Activated T-cell treated with anti-CD3 and anti-CD28 coated beads, Interleukin-2, amount 50 U/mL, for 48 hours (primary cell): ENCODE data around the gene ZNF746.
"Not testable (repeated sequence)": the region's sequence is repeated elsewhere in the genome, so short reads cannot be mapped to it uniquely, and the experiment has no call there.

Experiments
- DNase-seq, 2 experiments: peaks; one replicate each; pipeline ENCODE4 v3.0.0-alpha.2; 2020

Gene ZNF746

DNA sequence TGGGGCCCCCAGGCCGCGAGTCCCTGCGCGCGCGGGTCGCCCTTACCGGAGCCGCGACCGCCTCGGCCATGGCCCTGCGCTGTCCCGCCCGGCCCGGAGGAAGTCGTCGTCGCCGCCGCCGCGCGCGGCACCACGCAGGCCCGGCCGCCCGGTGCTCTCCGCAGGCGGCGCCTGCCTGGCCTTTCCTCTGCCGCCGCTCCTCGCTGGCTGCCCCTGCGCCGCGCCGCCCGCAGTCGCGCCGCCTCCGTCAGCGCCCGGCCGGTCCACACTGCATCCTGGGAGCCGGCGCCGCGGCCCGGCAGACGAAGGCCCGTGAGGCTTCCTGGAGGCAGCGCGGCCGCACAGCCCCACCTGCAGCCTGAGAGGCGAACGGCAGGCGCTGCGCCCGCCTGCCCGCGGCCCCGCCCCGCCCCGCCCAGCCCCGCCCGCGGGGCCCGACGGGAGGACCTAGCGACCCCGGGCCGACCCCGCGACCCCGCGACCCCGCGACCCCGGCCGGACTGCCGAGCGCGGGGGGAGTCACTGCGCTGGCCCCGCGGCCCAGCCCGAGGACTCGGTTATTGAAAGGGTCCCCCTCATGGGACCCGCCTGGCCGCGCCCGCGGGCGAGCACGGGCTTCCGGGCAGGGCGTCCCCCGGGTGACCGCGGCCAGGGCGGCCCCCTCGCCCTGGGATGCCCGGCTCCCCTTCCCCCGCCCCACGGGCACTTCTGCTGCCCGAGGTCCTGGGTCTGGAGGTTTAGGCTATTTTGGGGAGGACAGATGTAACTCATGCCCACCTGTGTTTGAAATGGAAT is at the start of gene ZNF746:
Gene ZNF746 (minus strand): TSS at position 343 of the 795 bp plus-strand sequence. CDS start 273 bp downstream, at position 70.
- peak; percentile 84 to 89 for DNase-seq

DNA sequence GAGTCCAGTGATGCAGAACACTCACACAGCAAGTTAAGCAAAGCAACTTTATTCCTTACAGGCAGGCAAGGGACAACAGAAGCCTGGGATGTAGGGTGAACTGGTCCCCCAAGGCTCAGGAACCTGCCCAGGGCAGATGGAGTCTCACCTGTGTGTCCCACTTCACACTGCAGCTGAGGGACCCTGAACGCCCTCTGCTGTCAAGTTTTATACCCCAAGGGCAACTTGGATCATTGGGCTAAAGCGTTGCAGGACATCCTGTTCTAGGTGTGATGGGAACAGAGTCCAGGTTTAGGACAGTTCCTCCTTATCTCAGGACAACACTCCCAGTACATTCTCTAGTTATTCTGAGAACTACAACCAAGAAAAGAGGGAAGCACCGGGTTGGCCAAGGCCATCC is 49.5 kb upstream of the ZNF746 start:
- DNase-seq, result no peak

DNA sequence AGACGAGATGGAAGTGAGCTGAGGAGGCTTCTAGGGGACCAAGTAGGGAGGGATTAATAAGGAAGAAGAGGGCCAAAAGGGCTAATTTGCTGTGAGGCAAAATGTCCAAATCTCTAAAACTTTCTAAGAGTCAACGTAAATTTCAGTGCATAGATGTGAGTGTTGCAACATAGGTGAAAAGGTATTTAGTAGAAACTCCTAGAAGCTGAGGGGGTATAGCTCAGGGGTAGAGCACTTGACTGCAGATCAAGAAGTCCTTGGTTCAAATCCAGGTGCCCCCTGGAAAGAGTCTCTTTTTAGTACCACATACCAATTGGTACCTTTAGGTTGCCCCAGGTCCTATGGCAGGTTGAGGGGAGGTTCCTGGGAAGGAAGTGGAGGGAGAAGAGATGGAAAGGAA is 48.7 kb upstream of the ZNF746 start:
- no peak for DNase-seq

DNA sequence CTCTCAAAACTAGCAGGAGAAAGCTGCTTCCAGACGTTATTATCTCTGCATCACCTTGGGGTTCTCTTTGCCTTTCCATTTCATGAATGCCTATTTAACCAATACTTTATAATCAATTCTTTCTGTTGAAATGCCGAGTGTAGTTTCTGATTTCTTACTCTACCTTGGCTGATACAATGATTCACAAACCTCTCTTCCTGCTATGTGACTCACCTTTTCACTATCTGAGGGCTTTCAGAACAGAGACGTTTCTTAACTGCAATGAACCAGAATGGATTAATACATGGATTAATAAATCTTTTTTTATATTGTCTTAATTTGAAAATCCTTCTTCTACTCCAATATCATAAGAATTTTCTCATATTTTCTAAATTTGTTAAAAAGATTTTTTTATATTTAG is 46.4 kb upstream of the ZNF746 start:
- no peak for DNase-seq

DNA sequence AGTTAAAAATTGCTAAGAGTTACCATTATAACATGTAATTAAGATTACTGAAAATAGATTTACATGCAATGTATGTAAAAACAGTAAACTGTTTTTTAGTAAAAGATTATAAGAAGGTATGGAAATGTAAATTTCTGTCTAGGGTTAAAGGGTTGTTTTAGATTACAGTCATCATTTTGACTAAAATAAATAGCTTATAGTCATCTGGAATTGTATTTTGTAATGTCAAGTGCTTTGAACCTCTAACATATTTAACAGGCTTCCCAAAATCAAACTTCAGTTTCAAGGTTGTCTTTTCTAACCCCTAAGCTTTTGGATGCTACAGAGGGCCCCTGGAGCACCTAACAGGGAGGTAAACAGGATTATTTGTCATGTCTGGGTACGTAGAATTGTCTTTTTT is 35.0 kb upstream of the ZNF746 start:
- no peak for DNase-seq

DNA sequence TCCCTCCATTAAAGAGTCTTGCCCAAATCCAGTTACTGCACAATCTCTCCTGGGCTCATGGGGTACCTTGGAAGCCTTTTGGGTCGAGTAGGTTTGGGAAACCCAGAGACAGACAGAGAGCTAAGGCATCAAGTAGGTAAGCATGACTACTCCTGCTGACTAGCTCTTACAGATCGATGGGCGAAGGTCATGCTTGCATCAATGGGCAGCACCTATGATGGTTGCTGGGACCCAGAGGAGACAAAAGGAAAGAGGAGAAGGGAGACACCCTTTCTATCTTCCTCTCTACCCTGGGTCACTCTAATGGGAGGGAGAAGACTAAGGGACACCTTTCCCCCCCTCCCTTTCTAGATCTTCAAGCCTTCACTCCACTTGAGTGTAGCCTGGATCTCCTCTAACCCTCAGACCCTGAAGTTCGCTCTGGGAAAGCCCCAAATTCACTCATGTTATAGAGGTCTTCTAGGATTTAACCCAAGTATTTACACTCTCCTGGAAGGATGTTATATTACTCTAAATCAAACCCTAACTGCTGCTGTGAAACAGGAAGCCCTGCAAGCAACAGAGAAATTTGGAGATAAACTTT is 31.6 kb upstream of the ZNF746 start:
- DNase-seq, result no peak

DNA sequence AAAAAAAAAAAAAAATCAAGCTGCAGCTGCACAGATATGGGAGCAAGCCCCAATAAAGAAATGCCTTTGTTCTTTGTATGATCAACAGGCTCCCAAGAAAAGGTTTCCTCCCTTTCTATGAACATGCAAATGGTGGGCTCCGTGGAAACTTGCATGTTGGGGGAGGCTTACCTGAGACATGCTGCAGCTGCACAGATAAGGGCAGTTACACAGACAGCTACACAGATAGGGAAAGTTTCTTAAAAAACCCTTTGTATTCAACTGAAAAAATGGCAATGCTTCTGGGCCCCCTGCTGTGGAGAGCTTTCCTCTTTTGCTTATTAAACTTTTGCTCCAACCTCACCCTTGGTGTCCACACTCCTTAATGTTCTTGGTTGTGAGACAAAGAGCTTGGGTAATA is 29.8 kb upstream of the ZNF746 start:
- DNase-seq, result no peak

DNA sequence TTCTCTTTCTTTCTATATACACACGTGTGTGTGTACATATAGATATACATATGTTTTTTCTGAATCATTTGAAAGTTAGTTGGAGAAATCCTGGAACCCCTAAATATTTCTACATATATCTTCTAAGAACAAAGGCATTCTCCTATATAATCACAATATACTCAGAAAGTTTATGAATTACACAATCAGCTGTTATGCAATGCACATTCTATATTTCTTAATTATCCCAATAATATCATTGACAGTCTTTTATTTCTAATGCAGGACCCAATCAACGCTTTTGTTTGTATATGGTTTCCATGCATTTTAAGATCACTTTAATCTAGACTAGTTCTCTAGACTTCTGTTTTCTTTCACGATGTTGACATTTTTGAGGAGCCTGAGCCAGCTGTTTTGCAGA is 27.7 kb upstream of the ZNF746 start:
- DNase-seq, result no peak

DNA sequence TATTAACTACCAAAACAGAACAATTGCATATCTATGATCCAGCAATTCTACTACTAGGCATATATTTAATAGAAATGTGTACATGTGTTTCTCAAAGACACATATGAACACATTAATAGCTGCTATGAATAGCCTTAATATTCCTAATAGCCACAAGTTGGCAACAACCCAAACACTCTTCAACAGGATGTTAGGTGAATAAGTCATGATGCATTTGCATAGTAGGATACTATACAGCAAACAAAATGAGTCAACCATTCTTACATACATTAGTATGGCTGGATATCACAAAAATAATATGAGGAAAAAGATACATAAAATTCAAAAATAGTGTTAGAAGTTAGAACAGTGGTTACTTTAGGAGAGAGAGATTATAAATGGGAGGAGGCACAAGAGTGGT is 26.8 kb upstream of the ZNF746 start:
- no peak for DNase-seq

DNA sequence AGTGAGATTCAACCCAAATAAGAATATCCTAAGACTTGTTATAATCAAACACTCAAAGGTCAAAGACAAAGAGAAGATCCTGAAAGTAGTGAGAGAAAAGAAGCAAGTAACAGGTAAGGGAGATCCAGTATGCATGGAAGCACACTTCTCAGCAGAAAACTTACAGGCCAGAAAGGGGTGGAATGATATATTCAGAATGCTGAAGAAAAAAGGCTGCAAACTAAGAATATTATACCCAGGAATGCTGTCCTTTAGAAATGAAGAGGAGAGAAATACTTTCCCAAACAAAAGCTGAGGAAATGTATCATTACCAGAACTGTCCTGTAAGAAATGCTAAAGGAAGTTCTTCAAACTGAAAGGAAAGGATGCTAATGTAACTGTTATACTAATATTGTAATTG is 12.6 kb upstream of the ZNF746 start:
- DNase-seq, result no peak

DNA sequence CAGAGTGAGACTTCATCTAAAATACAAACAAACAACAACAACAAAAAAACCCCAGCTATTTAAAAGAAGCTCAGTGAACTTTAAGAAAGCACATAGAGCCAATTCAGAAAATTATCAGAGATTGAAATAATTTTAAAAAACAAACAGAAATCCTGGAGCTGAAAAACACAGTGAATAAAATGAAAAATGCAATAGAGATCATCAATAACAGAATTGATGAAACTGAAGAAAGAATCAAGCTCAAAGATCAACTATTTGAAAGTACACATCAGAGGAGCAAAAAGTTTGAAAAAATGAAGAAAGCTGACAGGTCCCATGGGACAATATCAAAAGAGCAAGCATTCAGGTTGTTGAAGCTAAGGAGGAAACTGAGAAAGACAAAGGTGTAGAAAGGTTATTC is 12.2 kb upstream of the ZNF746 start:
- DNase-seq, result no peak

DNA sequence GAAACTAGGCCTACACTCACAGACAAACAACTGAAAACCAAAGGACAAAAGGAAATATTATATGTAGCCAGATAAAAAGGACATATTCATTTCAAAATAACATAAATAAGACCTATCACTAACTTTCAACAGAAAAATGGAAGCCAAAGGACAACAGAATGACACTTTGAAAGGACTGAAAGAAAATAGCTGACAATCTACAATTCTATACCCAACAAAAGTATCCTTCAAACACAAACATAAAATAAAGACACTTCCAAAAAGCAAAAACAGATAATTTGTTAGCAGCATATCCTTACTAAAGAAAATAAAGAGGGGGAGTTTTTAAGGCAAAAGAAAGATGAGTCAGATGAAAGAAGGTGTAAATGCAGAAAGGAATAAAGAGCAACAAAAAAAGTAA is 7.9 kb upstream of the ZNF746 start:
- no peak for DNase-seq

DNA sequence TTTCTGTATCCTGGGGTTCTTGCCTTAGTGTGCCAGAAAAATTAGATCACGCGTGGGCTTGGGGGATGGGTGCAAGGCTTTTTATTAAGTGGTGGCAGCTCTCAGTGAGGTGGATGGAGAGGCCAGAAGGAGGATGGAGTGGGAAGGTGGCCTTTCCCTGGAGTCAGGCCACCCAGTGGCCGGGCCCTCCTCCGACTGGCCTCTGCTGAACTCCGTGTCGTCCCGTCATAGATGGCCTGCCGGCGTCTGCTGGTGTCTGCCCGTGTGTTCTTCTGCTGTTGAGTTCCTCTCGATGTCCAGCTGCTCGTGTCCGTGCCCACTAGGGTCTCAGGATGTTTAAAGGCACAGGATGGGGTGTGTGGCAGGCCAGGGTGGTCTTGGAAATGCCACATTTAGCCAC is 4.0 kb upstream of the ZNF746 start:
- DNase-seq, result no peak

DNA sequence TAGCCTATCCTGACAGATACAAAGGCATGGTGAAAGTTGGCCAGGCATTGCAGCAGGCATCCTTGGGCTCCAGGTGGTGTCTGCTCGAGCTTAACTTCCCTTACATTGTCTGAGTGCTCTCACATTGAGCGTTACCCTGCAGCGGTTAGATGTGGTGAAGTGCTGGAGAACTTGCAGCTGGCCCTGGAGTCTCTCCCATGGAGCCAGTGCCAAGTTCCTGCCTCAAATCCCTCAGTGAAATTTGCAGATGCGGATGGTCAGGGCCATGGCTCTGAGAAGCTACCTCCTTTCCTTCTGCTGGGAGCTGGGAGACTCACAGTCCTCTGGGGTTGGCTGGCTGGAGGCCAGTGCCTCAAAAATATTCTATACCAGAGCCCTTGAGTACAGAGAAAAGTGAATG is 3.3 kb upstream of the ZNF746 start:
- no peak for DNase-seq

DNA sequence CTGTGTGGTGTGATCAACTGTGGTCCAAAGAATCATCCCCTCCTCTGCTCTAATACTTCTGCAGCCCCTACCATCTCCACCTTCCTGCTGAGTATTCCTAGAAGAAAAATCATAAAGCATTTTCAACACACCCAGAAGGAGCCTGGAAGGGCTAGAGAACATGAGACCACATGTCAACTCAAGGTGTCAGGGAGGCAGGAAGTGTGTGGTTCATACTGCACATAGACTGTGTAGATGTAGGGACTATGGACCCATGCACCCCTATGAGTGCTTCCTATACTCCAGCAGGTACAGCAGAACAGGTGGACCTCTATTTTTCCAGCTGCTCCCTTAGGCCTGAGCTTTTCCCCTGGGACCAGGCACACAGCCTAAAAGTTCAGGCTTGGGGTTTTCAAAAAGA is 2.6 kb upstream of the ZNF746 start:
- no peak for DNase-seq

DNA sequence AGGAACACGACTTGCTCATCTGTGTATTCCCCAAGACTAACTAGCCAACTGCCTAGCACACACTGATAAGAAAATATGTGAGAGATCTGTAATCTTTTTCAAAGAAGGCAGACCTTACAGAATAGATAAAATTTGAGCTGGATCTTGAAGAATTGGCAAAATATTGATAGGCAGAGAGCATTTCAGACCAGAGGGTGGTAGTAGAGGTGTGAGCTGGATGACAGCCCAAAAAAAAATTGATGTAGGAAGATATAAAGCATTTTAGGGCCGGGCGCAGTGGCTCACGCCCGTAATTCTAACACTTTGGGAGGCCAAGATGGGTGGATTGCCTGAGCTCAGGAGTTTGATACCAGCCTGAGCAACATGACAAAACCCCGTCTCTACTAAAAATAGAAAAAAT is 1.2 kb upstream of the ZNF746 start:
- no peak for DNase-seq

DNA sequence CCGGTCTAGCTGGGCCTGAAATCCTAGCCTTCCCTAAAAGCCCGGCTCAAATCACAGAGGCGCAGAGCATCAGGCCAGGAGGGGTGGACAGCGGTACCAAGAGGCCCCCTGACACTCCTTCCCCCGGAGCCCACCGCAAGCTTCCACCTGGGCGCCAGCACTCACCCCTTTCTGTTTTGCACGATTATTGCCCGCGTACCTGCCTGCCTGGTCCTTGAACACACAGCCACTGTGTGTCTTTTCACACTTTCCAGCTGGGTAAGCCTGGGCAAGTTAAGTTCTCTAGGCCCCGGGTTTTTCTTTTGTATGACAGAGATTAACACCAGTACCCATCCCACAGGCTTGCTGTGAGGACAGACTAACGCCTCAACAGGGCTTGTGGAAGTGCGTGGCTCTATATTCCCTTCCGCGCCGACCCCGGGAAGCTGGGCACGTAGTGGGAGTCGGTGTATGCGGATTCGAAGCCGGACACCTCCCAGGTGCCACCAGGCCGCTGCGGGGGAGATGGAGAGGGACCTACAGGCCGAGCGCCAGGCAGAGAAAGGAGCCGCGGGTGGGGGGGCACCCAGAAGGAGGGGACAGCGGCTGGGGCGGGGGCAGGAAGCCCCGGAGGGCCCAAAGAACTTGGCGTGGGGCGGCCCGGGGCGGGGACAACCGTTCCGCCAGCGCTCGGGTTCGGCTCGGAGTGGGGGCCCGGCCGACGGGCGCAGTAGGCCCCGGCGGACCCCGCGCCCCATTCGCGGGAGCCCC is 792 bp downstream of the ZNF746 start:
- peak; percentile 62 to 69 for DNase-seq

DNA sequence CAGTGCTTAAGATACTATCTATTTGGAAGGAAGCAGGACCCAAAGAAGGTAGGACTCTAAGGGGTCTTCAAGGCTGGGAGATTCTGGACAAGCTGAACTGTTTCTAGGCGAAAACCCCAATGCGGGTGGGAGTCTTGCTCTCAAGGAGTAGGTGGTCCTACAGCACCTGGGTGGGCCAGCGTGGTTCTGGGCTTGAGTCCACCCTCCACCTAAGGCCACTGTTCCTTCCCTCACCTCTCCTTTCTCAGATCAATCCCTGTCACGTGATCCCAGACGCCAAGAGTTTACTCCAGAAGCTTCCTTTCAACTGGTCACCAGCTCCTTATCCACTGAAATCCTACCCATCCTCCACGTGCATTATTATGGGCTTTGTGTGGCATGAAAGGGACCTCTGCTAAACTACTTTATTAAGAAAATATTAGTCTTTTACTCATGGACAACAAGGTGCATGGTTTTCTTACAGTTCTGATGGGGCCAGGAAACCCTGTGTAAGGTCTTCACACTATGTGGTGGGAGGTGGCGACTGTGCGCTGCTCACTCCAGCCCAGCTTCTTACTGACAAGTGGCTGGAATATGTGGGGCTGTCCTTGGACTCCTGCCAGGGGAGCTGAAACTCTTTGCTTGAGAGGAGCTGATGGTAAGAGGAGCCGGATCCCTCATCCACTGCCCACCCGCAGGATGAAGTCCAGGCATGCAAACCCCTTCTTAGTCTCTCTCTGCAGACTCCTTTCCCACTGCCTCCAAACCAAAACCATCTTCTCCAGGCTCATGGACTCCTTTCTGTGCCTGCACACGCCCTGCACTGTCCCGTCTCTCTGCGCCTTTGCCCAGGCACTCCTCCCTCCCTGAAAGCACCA is 1.6 kb downstream of the ZNF746 start:
- DNase-seq, result no peak

DNA sequence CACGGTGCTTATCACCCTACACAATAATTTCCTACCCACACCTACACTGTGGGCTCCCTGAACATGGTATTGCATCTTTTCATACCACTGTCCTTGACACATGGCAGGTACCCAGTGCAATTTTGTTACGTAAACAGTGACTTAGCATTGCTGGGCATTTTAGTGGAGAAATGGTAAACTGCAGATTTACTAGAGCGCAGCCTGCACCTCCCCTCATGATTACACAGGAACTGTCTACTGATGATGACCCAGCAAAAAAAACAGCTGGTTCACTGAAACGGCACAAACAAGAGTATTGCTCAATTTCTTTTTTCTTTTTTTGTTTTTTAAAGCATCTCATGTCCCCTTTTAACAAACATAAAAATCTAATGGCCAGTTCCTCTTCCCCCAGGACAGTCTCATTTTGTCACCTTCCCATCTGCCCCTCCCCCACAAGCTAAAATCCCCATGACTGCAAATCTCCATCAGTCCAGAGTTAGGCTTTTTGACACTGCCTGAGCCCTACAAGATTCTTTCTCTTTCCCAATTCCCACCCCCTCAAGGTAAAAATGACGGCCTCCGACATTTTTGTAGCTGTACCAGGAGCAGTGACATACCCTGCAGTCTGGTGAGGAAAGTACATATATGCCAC is 2.8 kb downstream of the ZNF746 start:
- no peak for DNase-seq

DNA sequence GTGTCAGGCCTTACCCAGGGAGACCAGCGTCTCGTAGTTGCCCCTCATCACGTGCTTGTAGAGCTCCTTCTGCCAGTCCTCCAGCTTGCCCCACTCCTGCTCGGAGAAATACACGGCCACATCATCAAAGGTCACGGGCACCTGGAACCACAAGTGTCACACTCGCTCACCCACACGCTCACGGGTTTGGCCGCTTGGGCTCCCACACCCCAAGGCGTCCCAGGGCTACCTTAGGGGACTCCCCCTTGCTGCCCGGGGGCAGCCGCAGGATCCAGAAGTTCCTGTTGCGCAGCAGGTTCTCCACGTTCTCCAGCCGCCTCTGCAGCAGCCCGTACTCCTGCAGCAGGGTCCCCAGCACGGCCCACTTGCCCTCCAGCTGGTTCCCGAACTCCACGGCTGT is 3.6 kb downstream of the ZNF746 start:
- not testable (repeated sequence) for DNase-seq

DNA sequence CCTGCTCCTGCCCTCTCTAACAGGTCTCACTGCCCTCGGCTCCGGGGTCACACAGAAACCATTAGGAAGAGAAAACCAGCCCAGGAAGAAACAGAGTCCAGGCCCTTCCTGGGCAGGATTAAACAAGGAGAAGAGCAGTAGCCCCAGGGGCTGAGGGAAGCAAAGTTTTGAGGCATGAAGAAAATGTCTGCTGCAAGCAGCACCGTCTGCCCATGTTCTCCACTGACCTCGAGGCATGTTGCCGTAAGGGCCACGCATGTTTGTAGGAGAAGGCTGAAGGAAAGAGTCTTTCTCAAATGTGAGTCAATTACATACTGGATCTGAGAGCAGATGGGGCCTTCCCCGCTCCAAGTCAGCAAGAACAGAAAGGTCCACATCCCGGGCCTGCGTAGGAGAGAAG is 4.2 kb downstream of the ZNF746 start:
- DNase-seq, result no peak

DNA sequence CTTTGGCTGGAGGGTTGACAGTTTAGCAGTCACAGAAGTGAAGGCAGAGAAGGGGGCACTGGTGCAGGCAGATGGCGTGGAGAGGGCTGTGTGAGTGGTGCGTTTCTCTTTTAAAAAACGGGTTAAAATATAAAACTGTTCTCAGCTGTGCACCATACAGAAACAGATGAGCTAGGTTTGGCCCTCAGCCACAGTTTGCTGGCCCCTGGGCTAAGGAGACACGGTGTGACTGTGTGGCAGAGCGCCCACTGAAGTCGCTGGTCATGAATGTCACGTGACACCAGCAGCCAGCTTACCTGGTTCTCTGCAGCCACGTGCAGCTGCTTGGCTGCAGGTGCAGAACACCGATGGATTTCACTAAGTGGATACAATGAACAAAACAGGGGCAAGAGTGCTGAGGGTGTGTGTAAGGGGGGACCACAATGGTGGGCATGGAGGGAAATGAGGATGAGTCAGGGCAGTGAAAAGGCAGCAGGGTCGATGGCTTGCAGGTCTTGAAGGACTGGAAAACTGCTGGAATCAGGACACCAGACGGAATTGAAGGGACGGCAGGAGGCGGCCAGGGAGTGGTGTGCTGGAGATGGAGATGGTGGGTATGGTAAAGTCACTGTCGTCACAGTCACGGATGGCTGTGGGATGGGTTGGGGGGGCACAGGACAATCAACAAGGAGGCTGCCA is 7.4 kb downstream of the ZNF746 start:
- no peak for DNase-seq
